Measurements from ENCODE around the gene ADGRG3. TPM values are rescaled to one million over a fixed set of nuclear protein-coding genes. Genes with fewer than 3 reads are reported as not detected.
A peak's percentile ranks its signal among the peaks of the same experiment; 100 is the strongest.

Gene ADGRG3
- total and polyA plus RNA-seq, 2 of the 13 experiments (the other 11 are each of a cell fraction or from before 2014, with no cell fraction given) = 2.7 to 11.8 TPM

- TF ChIP-seq CENPT (CRISPR knock-in tag; IDR thresholded peaks at IDR 0.05; ENCODE audit: low read depth) (no peak), MXD4 (CRISPR knock-in tag; IDR thresholded peaks at IDR 0.05) (peak; percentile 86; the same call in 1 of the 2 replicates), ZNF329 (CRISPR knock-in tag; IDR thresholded peaks at IDR 0.05; ENCODE audit: low read depth) (no peak), RERE (CRISPR knock-in tag; IDR thresholded peaks at IDR 0.05; ENCODE audit: low read depth) (no peak), GZF1 (CRISPR knock-in tag; IDR thresholded peaks at IDR 0.05) (no peak), CHCHD3 (CRISPR knock-in tag; IDR thresholded peaks at IDR 0.05) (no peak), ATRX (CRISPR knock-in tag; IDR thresholded peaks at IDR 0.05; ENCODE audit: borderline replicate concordance) (no peak), ADNP (CRISPR knock-in tag; IDR thresholded peaks at IDR 0.05) (no peak), ZNF547 (CRISPR knock-in tag; IDR thresholded peaks at IDR 0.05) (no peak), ZFP36 (IDR thresholded peaks at IDR 0.05; ENCODE audit: borderline replicate concordance, low read depth, low read length, partially characterized antibody) (no peak), ZNF280D (CRISPR knock-in tag; IDR thresholded peaks at IDR 0.05) (no peak), MAFK (conservative IDR thresholded peaks at IDR 0.05 in 1 of 2, IDR thresholded peaks at IDR 0.05 in 1 of 2; ENCODE audit: low read length in 2 of 2) (peak; percentile 22 to 90; a peak in 2 of 4 replicates), SP1 (IDR thresholded peaks at IDR 0.05) (no peak), SP1 (CRISPR knock-in tag; IDR thresholded peaks at IDR 0.05) (no peak), NFE2L1 (CRISPR knock-in tag; IDR thresholded peaks at IDR 0.05; ENCODE audit: borderline replicate concordance) (no peak), SRSF9 (IDR thresholded peaks at IDR 0.05; ENCODE audit: borderline replicate concordance, insufficient read depth, low read depth, low read length, poor library complexity, severe bottlenecking) (no peak)
- TF ChIP-seq, protein P1, sequence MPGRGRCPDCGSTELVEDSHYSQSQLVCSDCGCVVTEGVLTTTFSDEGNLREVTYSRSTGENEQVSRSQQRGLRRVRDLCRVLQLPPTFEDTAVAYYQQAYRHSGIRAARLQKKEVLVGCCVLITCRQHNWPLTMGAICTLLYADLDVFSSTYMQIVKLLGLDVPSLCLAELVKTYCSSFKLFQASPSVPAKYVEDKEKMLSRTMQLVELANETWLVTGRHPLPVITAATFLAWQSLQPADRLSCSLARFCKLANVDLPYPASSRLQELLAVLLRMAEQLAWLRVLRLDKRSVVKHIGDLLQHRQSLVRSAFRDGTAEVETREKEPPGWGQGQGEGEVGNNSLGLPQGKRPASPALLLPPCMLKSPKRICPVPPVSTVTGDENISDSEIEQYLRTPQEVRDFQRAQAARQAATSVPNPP (CRISPR knock-in tag; IDR thresholded peaks at IDR 0.05) = no peak
Measured at GRCh38 chr16:57736419-57737351, 68.6 kb downstream of the ADGRG3 start (continued).

All from HepG2 (cell line).